HCT116 (cell line): ENCODE results near the gene OR2AG1. TPM values are rescaled to one million over a fixed set of nuclear protein-coding genes. Genes with fewer than 3 reads are reported as not detected.

ENCODE experiments used
- ATAC-seq: fragments of 200-7000 bp; cut with Tn5 transposase; 2 replicates; pipeline ENCODE4 v1.9.1; 2020; ENCODE audit warnings: mild to moderate bottlenecking, moderate library complexity
- BruUV-seq: library from RNA; stranded (reverse); fragments of 400-500 nt; replicated peaks from 2 replicates; lab custom pipeline; 2021; lab: Mats Ljungman, UMichigan
- CTCF ChIA-PET: fragments of 300-600 bp; sonication (Branson Sonifier 250); formaldehyde crosslinking; loops from one replicate; lab custom pipeline; 2021; ENCODE audit warnings: antibody characterized with exemption; lab: Charles Lee
- POLR2A ChIA-PET: fragments of 300-600, 350-600 bp; sonication (Branson Sonifier 250); formaldehyde crosslinking; loops from one replicate; lab custom pipeline; 2021; ENCODE audit warnings: antibody characterized with exemption; lab: Charles Lee
- RAD21 ChIA-PET, 2 experiments: fragments of 300-600 bp; sonication (Branson Sonifier 250); formaldehyde crosslinking; loops; one replicate each; lab custom pipeline; 2023; ENCODE audit warnings: low total read pairs in 2 of 2; ENCODE audit not compliant: uncharacterized antibody in 2 of 2, unreplicated experiment in 2 of 2, low non-redundant PET in 1 of 2; lab: Charles Lee
- DNase-seq: peaks from one replicate; pipeline ENCODE4 v3.0.0-alpha.2; 2010; ENCODE audit warnings: low read depth, low spot score
- H2AFZ ChIP-seq: fragments of 200-600 bp; shearing (Covaris generic), sonication (generic); 2 replicates; pipeline ENCODE4 v1.6.1; 2017; ENCODE audit warnings: low read depth, mixed run types, mixed read lengths, antibody characterized with exemption, low read length; ENCODE audit not compliant: poor library complexity, severe bottlenecking
- H3K27ac ChIP-seq: 2 replicates; pipeline ENCODE4 v1.5.1; 2012; ENCODE audit warnings: low read depth, low read length
- H3K27me3 ChIP-seq: fragments of 200-600 bp; sonication (generic); 2 replicates; pipeline ENCODE4 v1.6.1; 2016; ENCODE audit warnings: mixed run types, low read length, mixed read lengths; ENCODE audit not compliant: insufficient read depth
- H3K36me3 ChIP-seq, 2 experiments: fragments of 200-500 bp in 1 of 2; fragments of 200-600 bp in 1 of 2; sonication (Bioruptor generic) in 1 of 2; sonication (generic) in 1 of 2; 2 replicates each; pipeline versions ENCODE4 v1.5.1 to v1.6.1; 2014 to 2016; ENCODE audit warnings: low read length in 2 of 2, inconsistent platforms in 1 of 2, mixed read lengths in 1 of 2, mixed run types in 1 of 2; ENCODE audit not compliant: insufficient read depth in 2 of 2, control insufficient read depth in 1 of 2
- H3K4me1 ChIP-seq, 2 experiments: fragments of 200-600 bp in 1 of 2; sonication (generic) in 1 of 2; 2 replicates each; pipeline versions ENCODE4 v1.5.1 to v1.6.1; 2012 to 2017; ENCODE audit warnings: low read length in 2 of 2, inconsistent platforms in 1 of 2, mild to moderate bottlenecking in 1 of 2, mixed read lengths in 1 of 2, mixed run types in 1 of 2, moderate library complexity in 1 of 2; ENCODE audit not compliant: insufficient read depth in 2 of 2, control insufficient read depth in 1 of 2
- H3K4me2 ChIP-seq: fragments of 200-600 bp; sonication (generic); 2 replicates; pipeline ENCODE4 v1.6.1; 2017; ENCODE audit warnings: mixed run types, low read length, mixed read lengths
- H3K4me3 ChIP-seq, 2 experiments: fragments of 200-600 bp in 1 of 2; sonication (generic) in 1 of 2; replicated peaks in 1 of 2; 2 replicates each; pipeline ENCODE4 v1.5.1; 2011 to 2016; ENCODE audit warnings: low read length in 2 of 2, control low read depth in 1 of 2, low read depth in 1 of 2, mild to moderate bottlenecking in 1 of 2, mixed read lengths in 1 of 2, mixed run types in 1 of 2
- H3K79me2 ChIP-seq: fragments of 200-600 bp; sonication (generic); 2 replicates; pipeline ENCODE4 v1.6.1; 2017; ENCODE audit warnings: mild to moderate bottlenecking, mixed run types, low read length, moderate library complexity, mixed read lengths; ENCODE audit not compliant: insufficient read depth
- H3K9ac ChIP-seq: fragments of 200-600 bp; sonication (generic); 2 replicates; pipeline ENCODE4 v1.6.1; 2016; ENCODE audit warnings: low read length, mixed read lengths
- H3K9me2 ChIP-seq: fragments of 200-600 bp; sonication (generic), shearing (Covaris generic); 2 replicates; pipeline ENCODE4 v1.6.1; 2017; ENCODE audit warnings: mixed run types, mild to moderate bottlenecking, moderate library complexity; ENCODE audit not compliant: insufficient read depth
- H3K9me3 ChIP-seq, 2 experiments: fragments of 200-500 bp in 1 of 2; fragments of 200-600 bp in 1 of 2; sonication (Bioruptor generic) in 1 of 2; sonication (generic) in 1 of 2; 2 replicates each; pipeline ENCODE4 v1.6.1; 2014 to 2017; ENCODE audit warnings: low read length in 2 of 2, mixed read lengths in 2 of 2, inconsistent platforms in 1 of 2, low read depth in 1 of 2, mild to moderate bottlenecking in 1 of 2, mixed run types in 1 of 2, moderate library complexity in 1 of 2; ENCODE audit not compliant: control insufficient read depth in 1 of 2, insufficient read depth in 1 of 2
- H4K20me1 ChIP-seq: fragments of 200-600 bp; sonication (generic), shearing (Covaris generic); 2 replicates; pipeline ENCODE4 v1.6.1; 2017; ENCODE audit warnings: mixed run types, mild to moderate bottlenecking, moderate library complexity; ENCODE audit not compliant: insufficient read depth
- ELF1 ChIP-seq: IDR thresholded peaks from 2 replicates; pipeline ENCODE4 v1.6.1; 2012; ENCODE audit warnings: low read depth, borderline replicate concordance
- FOSL1 ChIP-seq: IDR thresholded peaks from 2 replicates; pipeline ENCODE4 v1.6.1; 2012; ENCODE audit warnings: low read depth
- JUND ChIP-seq: IDR thresholded peaks from 2 replicates; pipeline ENCODE4 v1.6.1; 2012
- POLR2A ChIP-seq: IDR thresholded peaks from 2 replicates; pipeline ENCODE4 v1.7.0; 2011; ENCODE audit warnings: borderline replicate concordance; ENCODE audit not compliant: insufficient read depth, insufficient read length; ENCODE audit errors: extremely low read depth
- RAD21 ChIP-seq: IDR thresholded peaks from 2 replicates; pipeline ENCODE4 v1.6.1; 2012; ENCODE audit warnings: low read depth, mild to moderate bottlenecking
- SIN3A ChIP-seq: IDR thresholded peaks from 2 replicates; pipeline ENCODE4 v1.6.1; 2012; ENCODE audit warnings: low read depth
- SP1 ChIP-seq: IDR thresholded peaks from 2 replicates; pipeline ENCODE4 v1.6.1; 2012; ENCODE audit warnings: low read depth
- TCF7L2 ChIP-seq: IDR thresholded peaks from 2 replicates; pipeline ENCODE4 v1.7.0; 2011; ENCODE audit warnings: borderline replicate concordance, inconsistent platforms; ENCODE audit not compliant: insufficient read depth, insufficient read length; ENCODE audit errors: extremely low read depth
- YY1 ChIP-seq: IDR thresholded peaks from 2 replicates; pipeline ENCODE4 v1.6.1; 2011; ENCODE audit warnings: low read length, low read depth, moderate library complexity, mild to moderate bottlenecking; ENCODE audit not compliant: insufficient replicate concordance; ENCODE audit errors: extremely low read depth
- ZFX ChIP-seq: fragments of 450-650 bp; IDR thresholded peaks from 2 replicates; pipeline ENCODE4 v1.6.1; 2017
- ZNF274 ChIP-seq: fragments of 200-500 bp; sonication (Bioruptor generic); IDR thresholded peaks from 2 replicates; pipeline ENCODE4 v1.6.1; 2014; ENCODE audit warnings: mild to moderate bottlenecking, low read depth, low read length, inconsistent platforms
- intact Hi-C: fragments of 100-400 bp; cut with micrococcal nuclease; formaldehyde crosslinking; loops from 2 replicates; pipeline ENCODE4 v1.10.0; 2022
- total RNA-seq: library from RNA; stranded (reverse); gene quantifications from one replicate; pipeline ENCODE4 v1.2.1, GENCODE V29; 2021; ENCODE audit not compliant: unreplicated experiment
- TF ChIP-seq, protein P1 (sequence below): IDR thresholded peaks from 2 replicates; pipeline ENCODE4 v1.6.1; 2011; ENCODE audit warnings: mild to moderate bottlenecking, low read length, moderate library complexity; ENCODE audit not compliant: insufficient replicate concordance; ENCODE audit errors: extremely low read depth
- TF ChIP-seq, protein P2 (sequence below), 3 experiments: fragments of 200-600 bp in 1 of 3; sonication (generic) in 1 of 3; IDR thresholded peaks in 2 of 3; conservative IDR thresholded peaks in 1 of 3; 2 replicates each; pipeline ENCODE4 v1.5.1; 2012 to 2017; ENCODE audit warnings: low read depth in 2 of 3, low read length in 2 of 3, antibody characterized with exemption in 1 of 3, borderline replicate concordance in 1 of 3, control low read depth in 1 of 3, mild to moderate bottlenecking in 1 of 3, mixed read lengths in 1 of 3, mixed run types in 1 of 3, moderate library complexity in 1 of 3; ENCODE audit not compliant: insufficient read depth in 1 of 3
- TF ChIP-seq, protein P3 (sequence below): IDR thresholded peaks from 2 replicates; pipeline ENCODE4 v1.6.1; 2012; ENCODE audit warnings: low read depth
- TF ChIP-seq, protein P4 (sequence below): IDR thresholded peaks from 2 replicates; pipeline ENCODE4 v1.6.1; 2012

The OR2AG1 gene
- total RNA-seq, 1 experiment from 2014 or later = not detected

DNA sequence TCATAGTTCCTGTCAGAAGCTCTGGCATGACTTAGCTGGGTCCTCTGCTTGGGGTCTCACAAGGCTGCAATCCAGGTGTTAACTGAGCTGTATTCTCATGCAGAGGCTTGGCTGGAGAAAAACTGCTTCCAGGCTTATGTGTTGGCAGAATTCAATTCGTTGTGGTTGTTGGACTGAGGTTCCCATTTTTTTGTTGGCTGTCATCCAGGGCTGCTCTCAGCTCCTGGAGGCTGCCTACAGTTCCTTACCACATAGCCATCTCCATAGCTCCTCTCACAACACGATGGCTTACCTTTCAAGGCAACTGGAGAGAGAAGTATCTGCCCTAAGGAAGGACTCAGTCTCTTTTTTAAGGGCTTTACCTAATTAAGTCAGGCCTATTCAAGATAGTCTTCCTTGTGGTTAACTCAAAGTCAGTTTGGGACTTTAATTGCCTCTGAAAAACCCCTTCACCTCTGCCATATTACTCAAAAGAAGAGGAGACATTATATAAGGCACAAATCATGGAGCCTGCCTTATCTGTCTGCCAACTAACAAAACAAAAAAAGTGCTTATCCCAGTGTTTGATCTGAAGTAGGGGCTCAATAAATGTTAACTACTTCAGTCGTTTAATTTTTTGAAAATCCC lies 46.2 kb upstream of the OR2AG1 start:
- no peak overlapping the region for H3K4me2 ChIP-seq
- no peak overlapping the region for H2AFZ ChIP-seq
- H3K27me3 ChIP-seq = peaks cover 46% of the 10 kb centered on the region
- H3K9ac ChIP-seq = no peak overlapping the region
- ChIA-PET POLR2A (no interaction called here), RAD21 (interaction anchor here in 1 of 2 experiments (0.7 kb wide), 1 partner anchor 76 kb away, joined by 4 read pairs; no protein-coding TSS in a partner anchor), CTCF (interaction anchor here (2.8 kb wide), 1 partner anchor 19 kb away, joined by 22 read pairs; no protein-coding TSS in a partner anchor)
- no peaks in the 10 kb centered on the region for H4K20me1 ChIP-seq
- no peaks in the 10 kb centered on the region for H3K36me3 ChIP-seq
- no TSS peak for BruUV-seq
- no peaks in the 10 kb centered on the region for H3K9me2 ChIP-seq
- no peak for DNase-seq
- ATAC-seq = no peak
- no peaks in the 10 kb centered on the region for H3K4me1 ChIP-seq
- no peaks in the 10 kb centered on the region for H3K9me3 ChIP-seq
- H3K79me2 ChIP-seq = no peaks in the 10 kb centered on the region
- intact Hi-C loops = no loop called here
- TF ChIP-seq SIN3A (no peak), ZFX (no peak), JUND (no peak), ZNF274 (no peak), SP1 (no peak), ELF1 (no peak), TCF7L2 (no peak), RAD21 (no peak), YY1 (no peak), FOSL1 (no peak), POLR2A (no peak)
- TF ChIP-seq, protein P1, sequence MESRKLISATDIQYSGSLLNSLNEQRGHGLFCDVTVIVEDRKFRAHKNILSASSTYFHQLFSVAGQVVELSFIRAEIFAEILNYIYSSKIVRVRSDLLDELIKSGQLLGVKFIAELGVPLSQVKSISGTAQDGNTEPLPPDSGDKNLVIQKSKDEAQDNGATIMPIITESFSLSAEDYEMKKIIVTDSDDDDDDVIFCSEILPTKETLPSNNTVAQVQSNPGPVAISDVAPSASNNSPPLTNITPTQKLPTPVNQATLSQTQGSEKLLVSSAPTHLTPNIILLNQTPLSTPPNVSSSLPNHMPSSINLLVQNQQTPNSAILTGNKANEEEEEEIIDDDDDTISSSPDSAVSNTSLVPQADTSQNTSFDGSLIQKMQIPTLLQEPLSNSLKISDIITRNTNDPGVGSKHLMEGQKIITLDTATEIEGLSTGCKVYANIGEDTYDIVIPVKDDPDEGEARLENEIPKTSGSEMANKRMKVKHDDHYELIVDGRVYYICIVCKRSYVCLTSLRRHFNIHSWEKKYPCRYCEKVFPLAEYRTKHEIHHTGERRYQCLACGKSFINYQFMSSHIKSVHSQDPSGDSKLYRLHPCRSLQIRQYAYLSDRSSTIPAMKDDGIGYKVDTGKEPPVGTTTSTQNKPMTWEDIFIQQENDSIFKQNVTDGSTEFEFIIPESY = no peak
- TF ChIP-seq, protein P2, sequence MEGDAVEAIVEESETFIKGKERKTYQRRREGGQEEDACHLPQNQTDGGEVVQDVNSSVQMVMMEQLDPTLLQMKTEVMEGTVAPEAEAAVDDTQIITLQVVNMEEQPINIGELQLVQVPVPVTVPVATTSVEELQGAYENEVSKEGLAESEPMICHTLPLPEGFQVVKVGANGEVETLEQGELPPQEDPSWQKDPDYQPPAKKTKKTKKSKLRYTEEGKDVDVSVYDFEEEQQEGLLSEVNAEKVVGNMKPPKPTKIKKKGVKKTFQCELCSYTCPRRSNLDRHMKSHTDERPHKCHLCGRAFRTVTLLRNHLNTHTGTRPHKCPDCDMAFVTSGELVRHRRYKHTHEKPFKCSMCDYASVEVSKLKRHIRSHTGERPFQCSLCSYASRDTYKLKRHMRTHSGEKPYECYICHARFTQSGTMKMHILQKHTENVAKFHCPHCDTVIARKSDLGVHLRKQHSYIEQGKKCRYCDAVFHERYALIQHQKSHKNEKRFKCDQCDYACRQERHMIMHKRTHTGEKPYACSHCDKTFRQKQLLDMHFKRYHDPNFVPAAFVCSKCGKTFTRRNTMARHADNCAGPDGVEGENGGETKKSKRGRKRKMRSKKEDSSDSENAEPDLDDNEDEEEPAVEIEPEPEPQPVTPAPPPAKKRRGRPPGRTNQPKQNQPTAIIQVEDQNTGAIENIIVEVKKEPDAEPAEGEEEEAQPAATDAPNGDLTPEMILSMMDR (IDR thresholded peaks at IDR 0.05 in 2 of 3, conservative IDR thresholded peaks at IDR 0.05 in 1 of 3; ENCODE audit: borderline replicate concordance in 1 of 3, insufficient read depth in 1 of 3, low read depth in 2 of 3, low read length in 2 of 3) = no peak
- TF ChIP-seq, protein P3, sequence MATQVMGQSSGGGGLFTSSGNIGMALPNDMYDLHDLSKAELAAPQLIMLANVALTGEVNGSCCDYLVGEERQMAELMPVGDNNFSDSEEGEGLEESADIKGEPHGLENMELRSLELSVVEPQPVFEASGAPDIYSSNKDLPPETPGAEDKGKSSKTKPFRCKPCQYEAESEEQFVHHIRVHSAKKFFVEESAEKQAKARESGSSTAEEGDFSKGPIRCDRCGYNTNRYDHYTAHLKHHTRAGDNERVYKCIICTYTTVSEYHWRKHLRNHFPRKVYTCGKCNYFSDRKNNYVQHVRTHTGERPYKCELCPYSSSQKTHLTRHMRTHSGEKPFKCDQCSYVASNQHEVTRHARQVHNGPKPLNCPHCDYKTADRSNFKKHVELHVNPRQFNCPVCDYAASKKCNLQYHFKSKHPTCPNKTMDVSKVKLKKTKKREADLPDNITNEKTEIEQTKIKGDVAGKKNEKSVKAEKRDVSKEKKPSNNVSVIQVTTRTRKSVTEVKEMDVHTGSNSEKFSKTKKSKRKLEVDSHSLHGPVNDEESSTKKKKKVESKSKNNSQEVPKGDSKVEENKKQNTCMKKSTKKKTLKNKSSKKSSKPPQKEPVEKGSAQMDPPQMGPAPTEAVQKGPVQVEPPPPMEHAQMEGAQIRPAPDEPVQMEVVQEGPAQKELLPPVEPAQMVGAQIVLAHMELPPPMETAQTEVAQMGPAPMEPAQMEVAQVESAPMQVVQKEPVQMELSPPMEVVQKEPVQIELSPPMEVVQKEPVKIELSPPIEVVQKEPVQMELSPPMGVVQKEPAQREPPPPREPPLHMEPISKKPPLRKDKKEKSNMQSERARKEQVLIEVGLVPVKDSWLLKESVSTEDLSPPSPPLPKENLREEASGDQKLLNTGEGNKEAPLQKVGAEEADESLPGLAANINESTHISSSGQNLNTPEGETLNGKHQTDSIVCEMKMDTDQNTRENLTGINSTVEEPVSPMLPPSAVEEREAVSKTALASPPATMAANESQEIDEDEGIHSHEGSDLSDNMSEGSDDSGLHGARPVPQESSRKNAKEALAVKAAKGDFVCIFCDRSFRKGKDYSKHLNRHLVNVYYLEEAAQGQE = no peak
- TF ChIP-seq, protein P4, sequence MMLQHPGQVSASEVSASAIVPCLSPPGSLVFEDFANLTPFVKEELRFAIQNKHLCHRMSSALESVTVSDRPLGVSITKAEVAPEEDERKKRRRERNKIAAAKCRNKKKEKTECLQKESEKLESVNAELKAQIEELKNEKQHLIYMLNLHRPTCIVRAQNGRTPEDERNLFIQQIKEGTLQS = no peak
- H3K27ac ChIP-seq = no peak overlapping the region
- H3K4me3 ChIP-seq = no peak overlapping the region
